ENCODE results near the gene IRS2. TPM values are rescaled to one million over a fixed set of nuclear protein-coding genes. Genes with fewer than 3 reads are reported as not detected.

Gene IRS2
- polyA plus RNA-seq, 1 of the 3 experiments (the other 2 are of a cell fraction): 7.0 TPM

DNA sequence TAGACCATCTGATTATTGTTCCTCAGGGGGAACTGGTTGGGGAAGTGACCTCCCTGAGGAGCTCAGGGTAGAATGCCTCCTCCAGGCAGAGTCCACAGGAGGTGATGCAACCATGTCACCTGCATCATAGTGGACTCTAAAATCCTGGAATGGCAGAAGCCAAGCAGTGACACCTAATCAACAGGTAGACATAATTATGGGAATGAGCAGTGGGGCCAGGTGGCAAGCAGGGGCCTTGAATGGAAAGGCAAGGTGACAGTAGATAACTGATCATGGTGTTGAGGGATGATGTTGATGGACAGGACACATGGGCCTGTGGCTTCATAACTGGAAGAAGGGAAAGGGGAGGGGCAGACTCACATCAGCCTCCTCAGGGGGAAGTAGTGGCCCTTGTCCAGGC is 27.3 kb upstream of the IRS2 start:
- Histone ChIP-seq H3K9me2 (no peaks in the 10 kb centered on the region), H3K4me3 (ENCODE audit: low read depth in 2 of 2, low read length in 1 of 2) (no peak overlapping the region), H3K4me2 (no peak overlapping the region), H3K4me1 (ENCODE audit: control insufficient read depth in 1 of 2, insufficient read depth in 2 of 2, low read depth in 1 of 2, low read length in 1 of 2) (no peaks in the 10 kb centered on the region), H3K9ac (no peak overlapping the region), H4K20me1 (ENCODE audit: insufficient read depth) (no peaks in the 10 kb centered on the region), H3F3A (replicated peaks; ENCODE audit: insufficient read depth) (peaks cover 6% of the 10 kb centered on the region), H3K27me3 (ENCODE audit: insufficient read depth) (no peaks in the 10 kb centered on the region), H3K9me3 (no peaks in the 10 kb centered on the region), H3K36me3 (replicated peaks in 1 of 2; ENCODE audit: control insufficient read depth in 1 of 2, insufficient read depth in 2 of 2, low read length in 1 of 2) (no peaks in the 10 kb centered on the region), H3K27ac (ENCODE audit: low read depth in 2 of 2, low read length in 1 of 2) (no peak overlapping the region), H3K79me2 (ENCODE audit: insufficient read depth) (no peaks in the 10 kb centered on the region), H2AFZ (ENCODE audit: low read depth) (no peak overlapping the region)
- no peak for DNase-seq
- CTCF ChIA-PET: interaction anchor here (1.2 kb wide), 1 partner anchor 899 kb away, joined by 3 read pairs; no protein-coding TSS in a partner anchor
- TF ChIP-seq, protein P1, sequence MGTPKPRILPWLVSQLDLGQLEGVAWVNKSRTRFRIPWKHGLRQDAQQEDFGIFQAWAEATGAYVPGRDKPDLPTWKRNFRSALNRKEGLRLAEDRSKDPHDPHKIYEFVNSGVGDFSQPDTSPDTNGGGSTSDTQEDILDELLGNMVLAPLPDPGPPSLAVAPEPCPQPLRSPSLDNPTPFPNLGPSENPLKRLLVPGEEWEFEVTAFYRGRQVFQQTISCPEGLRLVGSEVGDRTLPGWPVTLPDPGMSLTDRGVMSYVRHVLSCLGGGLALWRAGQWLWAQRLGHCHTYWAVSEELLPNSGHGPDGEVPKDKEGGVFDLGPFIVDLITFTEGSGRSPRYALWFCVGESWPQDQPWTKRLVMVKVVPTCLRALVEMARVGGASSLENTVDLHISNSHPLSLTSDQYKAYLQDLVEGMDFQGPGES (IDR thresholded peaks at IDR 0.05; ENCODE audit: low read depth, low read length): no peak
- TF ChIP-seq EP300 (IDR thresholded peaks at IDR 0.05; ENCODE audit: borderline replicate concordance in 1 of 2, low read depth in 1 of 2, low read length in 1 of 2) (no peak), RCOR1 (IDR thresholded peaks at IDR 0.05; ENCODE audit: low read length) (no peak), RFX5 (IDR thresholded peaks at IDR 0.05; ENCODE audit: low read length) (no peak), POLR2AphosphoS5 (IDR thresholded peaks at IDR 0.05; ENCODE audit: low read depth, low read length) (no peak), CHD2 (IDR thresholded peaks at IDR 0.05; ENCODE audit: low read length, partially characterized antibody) (no peak), MEF2A (IDR thresholded peaks at IDR 0.05; ENCODE audit: borderline replicate concordance, low read depth) (no peak), YY1 (IDR thresholded peaks at IDR 0.05; ENCODE audit: low read depth) (no peak), JUND (IDR thresholded peaks at IDR 0.05) (no peak)
- TF ChIP-seq, protein P2, sequence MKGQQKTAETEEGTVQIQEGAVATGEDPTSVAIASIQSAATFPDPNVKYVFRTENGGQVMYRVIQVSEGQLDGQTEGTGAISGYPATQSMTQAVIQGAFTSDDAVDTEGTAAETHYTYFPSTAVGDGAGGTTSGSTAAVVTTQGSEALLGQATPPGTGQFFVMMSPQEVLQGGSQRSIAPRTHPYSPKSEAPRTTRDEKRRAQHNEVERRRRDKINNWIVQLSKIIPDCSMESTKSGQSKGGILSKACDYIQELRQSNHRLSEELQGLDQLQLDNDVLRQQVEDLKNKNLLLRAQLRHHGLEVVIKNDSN (IDR thresholded peaks at IDR 0.05; ENCODE audit: borderline replicate concordance, low read depth): no peak
- POLR2A ChIA-PET: no interaction called here

DNA sequence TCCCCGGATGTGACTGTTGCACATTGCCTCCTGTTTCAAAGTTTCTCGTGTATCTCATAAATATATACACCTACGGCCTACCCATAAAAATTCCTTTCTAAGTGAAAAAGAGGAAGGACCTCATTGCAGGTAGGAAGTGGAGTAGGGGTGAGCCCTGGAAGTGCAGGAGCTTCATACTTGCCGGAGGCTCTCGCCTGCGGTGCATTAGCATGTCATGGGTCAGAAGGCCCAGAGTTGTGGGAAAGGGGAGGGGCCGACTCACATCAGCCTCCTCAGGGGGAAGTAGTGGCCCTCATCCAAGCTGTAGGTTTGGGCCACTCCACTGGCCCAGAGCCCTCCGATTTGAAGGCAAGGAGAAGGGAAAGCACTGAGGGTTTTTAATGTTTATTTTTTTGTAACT is 26.0 kb upstream of the IRS2 start:
- Histone ChIP-seq H3K79me2 (ENCODE audit: insufficient read depth) (no peaks in the 10 kb centered on the region), H3K4me3 (ENCODE audit: low read depth in 2 of 2, low read length in 1 of 2) (no peak overlapping the region), H2AFZ (ENCODE audit: low read depth) (no peak overlapping the region), H3K4me2 (no peak overlapping the region), H3K9ac (no peak overlapping the region), H3K9me3 (no peaks in the 10 kb centered on the region), H3K4me1 (ENCODE audit: control insufficient read depth in 1 of 2, insufficient read depth in 2 of 2, low read depth in 1 of 2, low read length in 1 of 2) (no peaks in the 10 kb centered on the region), H3K27me3 (ENCODE audit: insufficient read depth) (no peaks in the 10 kb centered on the region), H3F3A (replicated peaks; ENCODE audit: insufficient read depth) (peaks cover 6% of the 10 kb centered on the region), H3K9me2 (no peaks in the 10 kb centered on the region), H4K20me1 (ENCODE audit: insufficient read depth) (no peaks in the 10 kb centered on the region), H3K36me3 (replicated peaks in 1 of 2; ENCODE audit: control insufficient read depth in 1 of 2, insufficient read depth in 2 of 2, low read length in 1 of 2) (no peaks in the 10 kb centered on the region), H3K27ac (ENCODE audit: low read depth in 2 of 2, low read length in 1 of 2) (no peak overlapping the region)
- ChIA-PET POLR2A (no interaction called here), CTCF (no interaction called here)
- WGBS (ENCODE audit: low lambda C conversion rate): 89% methylated on average over 8 of the region's 8 CpGs
- no peak for DNase-seq
- TF ChIP-seq EZH2phosphoT487 (IDR thresholded peaks at IDR 0.05; ENCODE audit: borderline replicate concordance, low read depth): no peak
- TF ChIP-seq TAF1 (IDR thresholded peaks at IDR 0.05; ENCODE audit: borderline replicate concordance, low read depth, low read length): no peak
- TF ChIP-seq, protein P3, sequence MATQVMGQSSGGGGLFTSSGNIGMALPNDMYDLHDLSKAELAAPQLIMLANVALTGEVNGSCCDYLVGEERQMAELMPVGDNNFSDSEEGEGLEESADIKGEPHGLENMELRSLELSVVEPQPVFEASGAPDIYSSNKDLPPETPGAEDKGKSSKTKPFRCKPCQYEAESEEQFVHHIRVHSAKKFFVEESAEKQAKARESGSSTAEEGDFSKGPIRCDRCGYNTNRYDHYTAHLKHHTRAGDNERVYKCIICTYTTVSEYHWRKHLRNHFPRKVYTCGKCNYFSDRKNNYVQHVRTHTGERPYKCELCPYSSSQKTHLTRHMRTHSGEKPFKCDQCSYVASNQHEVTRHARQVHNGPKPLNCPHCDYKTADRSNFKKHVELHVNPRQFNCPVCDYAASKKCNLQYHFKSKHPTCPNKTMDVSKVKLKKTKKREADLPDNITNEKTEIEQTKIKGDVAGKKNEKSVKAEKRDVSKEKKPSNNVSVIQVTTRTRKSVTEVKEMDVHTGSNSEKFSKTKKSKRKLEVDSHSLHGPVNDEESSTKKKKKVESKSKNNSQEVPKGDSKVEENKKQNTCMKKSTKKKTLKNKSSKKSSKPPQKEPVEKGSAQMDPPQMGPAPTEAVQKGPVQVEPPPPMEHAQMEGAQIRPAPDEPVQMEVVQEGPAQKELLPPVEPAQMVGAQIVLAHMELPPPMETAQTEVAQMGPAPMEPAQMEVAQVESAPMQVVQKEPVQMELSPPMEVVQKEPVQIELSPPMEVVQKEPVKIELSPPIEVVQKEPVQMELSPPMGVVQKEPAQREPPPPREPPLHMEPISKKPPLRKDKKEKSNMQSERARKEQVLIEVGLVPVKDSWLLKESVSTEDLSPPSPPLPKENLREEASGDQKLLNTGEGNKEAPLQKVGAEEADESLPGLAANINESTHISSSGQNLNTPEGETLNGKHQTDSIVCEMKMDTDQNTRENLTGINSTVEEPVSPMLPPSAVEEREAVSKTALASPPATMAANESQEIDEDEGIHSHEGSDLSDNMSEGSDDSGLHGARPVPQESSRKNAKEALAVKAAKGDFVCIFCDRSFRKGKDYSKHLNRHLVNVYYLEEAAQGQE (IDR thresholded peaks at IDR 0.05; ENCODE audit: low read depth, low read length): no peak
- TF ChIP-seq FOSL2 (IDR thresholded peaks at IDR 0.05; ENCODE audit: borderline replicate concordance, low read depth): no peak
- no peak for TF ChIP-seq RFX5 (IDR thresholded peaks at IDR 0.05; ENCODE audit: low read length)
- no peak for TF ChIP-seq POLR2AphosphoS5 (IDR thresholded peaks at IDR 0.05; ENCODE audit: low read depth, low read length)
- TF ChIP-seq, protein P4, sequence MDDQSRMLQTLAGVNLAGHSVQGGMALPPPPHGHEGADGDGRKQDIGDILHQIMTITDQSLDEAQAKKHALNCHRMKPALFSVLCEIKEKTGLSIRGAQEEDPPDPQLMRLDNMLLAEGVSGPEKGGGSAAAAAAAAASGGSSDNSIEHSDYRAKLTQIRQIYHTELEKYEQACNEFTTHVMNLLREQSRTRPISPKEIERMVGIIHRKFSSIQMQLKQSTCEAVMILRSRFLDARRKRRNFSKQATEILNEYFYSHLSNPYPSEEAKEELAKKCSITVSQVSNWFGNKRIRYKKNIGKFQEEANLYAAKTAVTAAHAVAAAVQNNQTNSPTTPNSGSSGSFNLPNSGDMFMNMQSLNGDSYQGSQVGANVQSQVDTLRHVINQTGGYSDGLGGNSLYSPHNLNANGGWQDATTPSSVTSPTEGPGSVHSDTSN (IDR thresholded peaks at IDR 0.05): no peak
- TF ChIP-seq GATA2 (CRISPR knock-in tag; IDR thresholded peaks at IDR 0.05): no peak
- TF ChIP-seq FOXM1 (IDR thresholded peaks at IDR 0.05; ENCODE audit: low read depth): no peak
- TF ChIP-seq MEF2A (IDR thresholded peaks at IDR 0.05; ENCODE audit: borderline replicate concordance, low read depth): no peak
- TF ChIP-seq, protein P1 (IDR thresholded peaks at IDR 0.05; ENCODE audit: low read depth, low read length): no peak
- TF ChIP-seq, protein P5, sequence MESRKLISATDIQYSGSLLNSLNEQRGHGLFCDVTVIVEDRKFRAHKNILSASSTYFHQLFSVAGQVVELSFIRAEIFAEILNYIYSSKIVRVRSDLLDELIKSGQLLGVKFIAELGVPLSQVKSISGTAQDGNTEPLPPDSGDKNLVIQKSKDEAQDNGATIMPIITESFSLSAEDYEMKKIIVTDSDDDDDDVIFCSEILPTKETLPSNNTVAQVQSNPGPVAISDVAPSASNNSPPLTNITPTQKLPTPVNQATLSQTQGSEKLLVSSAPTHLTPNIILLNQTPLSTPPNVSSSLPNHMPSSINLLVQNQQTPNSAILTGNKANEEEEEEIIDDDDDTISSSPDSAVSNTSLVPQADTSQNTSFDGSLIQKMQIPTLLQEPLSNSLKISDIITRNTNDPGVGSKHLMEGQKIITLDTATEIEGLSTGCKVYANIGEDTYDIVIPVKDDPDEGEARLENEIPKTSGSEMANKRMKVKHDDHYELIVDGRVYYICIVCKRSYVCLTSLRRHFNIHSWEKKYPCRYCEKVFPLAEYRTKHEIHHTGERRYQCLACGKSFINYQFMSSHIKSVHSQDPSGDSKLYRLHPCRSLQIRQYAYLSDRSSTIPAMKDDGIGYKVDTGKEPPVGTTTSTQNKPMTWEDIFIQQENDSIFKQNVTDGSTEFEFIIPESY (IDR thresholded peaks at IDR 0.05; ENCODE audit: borderline replicate concordance, low read depth): no peak

All from SK-N-SH (cell line).